ENCODE results near the gene MOV10L1.

Gene MOV10L1

DNA sequence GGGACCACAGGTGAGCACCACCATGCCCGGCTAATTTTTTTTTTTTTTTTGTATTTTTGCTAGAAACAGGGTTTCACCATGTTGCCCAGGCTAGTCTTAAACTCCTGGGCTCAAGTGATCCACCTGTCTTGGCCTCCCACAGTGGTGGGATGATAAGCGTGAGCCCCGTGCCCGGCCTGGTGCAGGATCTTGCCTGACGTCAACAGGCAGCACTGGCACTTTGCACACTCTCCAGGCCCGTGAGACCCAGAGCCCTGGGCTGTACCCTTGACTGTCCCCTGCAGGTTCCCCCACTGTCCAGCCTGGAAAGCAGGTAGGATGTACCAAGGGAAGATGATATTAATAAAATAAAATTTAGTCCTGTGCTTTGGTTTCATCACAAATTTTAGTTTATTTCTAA lies 51.7 kb downstream of the MOV10L1 start:
- DNase-seq: no peak

DNA sequence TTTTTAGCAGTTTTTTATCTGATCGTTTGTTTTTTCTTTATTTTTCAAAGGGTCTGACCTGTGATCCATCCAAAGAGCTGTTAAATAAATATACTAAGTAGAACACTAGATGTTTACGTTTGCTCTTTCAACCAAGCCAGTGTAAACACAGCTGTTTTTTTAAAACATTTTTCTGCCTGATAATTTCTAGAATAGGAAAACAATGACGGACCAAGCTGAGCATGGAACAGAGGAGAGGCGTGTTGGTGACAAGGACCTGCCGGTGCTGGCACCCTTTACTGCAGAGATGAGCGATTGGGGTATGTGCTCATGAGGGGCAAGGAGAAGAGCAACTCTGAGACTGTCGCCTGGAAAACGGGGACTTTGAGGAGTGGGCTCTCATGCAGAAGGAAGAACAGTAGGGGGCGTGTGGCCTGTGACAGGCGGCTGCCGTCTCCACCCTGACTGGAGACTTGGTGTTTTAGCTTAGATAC lies 52.1 kb downstream of the MOV10L1 start:
- no peak for DNase-seq

DNA sequence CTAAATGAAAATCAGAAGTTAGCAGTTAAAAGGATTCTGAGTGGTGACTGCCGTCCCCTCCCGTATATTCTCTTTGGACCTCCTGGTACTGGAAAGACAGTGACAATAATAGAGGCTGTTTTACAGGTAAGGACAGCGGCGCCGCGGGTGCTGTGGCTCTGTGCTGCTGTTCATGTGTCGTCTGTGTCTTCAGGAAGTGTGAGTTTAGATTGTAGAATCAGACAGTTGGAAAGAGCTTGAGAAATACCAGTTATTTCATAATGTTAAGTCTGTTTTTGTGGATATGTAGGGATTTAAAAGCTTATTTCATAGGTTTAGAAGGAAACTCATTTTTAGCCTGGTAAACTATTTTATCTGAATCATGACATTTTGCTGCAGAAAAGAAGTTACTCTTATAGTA lies 53.3 kb downstream of the MOV10L1 start:
- peak; percentile 58 to 66 for DNase-seq

DNA sequence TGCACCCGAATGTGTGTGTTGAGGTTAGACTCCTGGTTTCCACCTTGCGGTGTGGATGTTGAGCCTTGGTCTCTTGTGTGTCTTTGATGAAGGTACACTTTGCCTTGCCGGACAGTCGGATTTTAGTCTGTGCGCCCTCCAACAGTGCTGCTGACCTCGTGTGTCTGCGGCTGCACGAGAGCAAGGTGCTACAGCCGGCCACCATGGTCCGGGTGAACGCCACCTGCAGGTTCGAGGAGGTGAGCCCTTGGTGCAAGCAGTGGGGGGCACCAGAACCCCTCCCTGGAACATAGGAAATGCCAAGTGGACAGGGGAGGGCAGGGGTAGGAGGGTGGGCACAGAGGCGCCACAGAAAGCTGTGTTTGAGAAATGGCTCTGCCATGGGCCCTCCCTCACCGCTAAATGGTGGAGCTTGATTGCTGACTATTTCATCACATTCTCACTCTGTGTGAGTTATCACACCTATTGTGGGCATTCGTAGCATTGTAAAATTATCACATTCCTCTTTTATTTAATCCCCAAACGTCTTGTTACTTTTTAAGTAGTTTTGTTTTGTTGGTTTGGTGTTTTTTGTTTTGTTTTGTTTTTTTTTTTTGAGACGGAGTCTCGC lies 54.3 kb downstream of the MOV10L1 start:
- no peak for DNase-seq

DNA sequence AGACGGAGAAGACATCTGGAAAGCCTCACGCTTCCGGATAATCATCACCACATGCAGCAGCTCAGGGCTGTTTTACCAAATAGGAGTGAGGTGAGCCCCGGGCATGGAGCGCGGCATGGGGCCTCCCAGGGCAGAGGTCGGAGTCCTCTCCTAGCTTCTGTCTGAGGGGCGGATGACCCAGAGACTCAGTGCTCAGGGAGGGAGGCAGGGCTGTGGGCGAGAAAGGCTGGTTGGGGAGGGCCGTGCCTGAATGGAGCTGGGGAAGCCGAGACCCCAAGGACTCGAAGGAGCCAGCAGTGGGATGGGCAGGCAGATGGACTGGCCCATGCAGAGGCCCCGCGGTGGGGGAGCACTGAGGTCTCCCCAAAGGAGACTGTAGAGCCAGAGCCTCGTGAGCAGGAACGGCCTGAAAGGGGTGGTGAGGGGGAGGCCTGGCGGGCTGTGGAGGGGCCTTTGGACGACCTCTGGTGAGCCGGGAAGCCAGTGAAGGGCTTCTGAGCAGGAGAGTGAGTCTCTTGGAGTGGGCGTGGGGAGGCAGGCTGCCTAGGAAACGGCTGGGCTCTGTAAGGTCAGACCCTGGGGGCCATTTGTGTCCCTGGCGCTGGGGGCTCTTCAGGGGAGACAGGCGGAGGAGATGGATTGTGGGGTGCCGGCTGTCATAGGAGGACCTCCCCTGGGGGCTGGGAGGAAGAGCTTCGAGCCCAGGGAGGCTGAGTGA lies 56.1 kb downstream of the MOV10L1 start:
- DNase-seq: no peak

DNA sequence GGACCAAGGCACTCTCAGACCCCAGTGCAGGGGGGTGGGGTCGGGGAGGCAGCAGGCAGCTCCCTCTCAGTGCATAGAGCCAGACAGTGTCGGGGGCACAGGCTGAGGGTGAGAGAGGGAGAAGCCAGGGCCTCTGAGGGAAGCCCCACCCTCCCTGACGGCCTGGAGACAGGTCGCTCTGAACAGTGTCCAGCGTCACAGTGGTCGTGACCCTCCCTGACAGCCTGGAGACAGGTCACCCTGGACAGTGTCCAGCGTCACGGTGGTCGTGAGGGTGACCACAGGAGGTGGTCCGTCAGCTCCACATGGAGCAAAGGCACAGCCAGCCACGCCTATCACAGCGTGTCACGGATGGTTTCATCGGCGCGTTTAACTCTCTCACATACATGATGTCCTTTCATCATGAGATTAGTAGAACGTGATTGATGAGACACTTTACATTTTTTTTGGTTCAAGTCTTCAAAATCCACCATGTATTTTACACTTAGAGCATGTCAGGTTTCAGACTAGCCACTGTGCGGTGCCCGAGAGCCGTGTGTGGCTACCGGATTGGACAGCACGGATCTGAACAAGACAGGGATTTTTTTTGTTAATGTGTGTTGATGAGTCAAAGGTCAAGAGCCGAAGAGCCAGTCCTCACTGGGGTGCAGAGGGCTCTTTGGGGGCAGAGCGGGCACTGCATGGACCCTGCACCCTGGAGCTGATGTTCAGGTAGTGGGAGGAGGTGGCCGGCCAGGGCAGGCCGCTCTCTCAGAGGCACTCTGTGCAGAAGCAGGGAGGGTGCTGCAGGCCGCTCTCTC lies 56.8 kb downstream of the MOV10L1 start:
- no peak for DNase-seq

DNA sequence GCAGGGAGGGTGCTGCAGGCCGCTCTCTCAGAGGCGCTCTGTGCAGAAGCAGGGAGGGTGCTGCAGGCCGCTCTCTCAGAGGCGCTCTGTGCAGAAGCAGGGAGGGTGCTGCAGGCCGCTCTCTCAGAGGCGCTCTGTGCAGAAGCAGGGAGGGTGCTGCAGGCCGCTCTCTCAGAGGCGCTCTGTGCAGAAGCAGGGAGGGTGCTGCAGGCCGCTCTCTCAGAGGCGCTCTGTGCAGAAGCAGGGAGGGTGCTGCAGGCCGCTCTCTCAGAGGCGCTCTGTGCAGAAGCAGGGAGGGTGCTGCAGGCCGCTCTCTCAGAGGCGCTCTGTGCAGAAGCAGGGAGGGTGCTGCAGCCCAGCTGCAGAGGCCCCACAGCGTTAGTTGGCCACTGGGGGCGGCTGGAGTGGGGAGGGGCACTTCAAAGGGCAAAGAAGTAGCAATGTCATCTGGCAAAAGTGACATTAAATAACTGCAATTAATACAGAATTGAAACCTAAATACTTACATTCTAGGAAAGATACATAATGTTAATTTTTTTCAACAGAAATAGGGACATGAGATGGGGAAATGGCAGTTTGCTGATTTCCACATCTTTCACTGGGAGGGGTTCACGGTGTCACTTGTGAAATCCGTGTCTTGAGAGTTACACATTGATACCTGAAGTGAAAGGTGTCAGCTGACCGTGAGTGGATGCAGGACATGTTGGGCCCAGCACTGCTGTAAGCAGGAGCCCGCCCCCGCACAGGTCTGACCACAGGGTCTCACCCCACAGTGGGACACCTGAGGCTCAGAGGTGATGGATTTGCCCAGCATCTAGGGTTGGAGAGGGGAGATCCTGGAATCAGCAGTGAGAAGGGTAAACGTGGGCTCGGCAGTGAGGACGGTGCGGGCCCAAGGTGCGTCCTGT lies 57.7 kb downstream of the MOV10L1 start:
- DNase-seq: peak; percentile 45 to 60

DNA sequence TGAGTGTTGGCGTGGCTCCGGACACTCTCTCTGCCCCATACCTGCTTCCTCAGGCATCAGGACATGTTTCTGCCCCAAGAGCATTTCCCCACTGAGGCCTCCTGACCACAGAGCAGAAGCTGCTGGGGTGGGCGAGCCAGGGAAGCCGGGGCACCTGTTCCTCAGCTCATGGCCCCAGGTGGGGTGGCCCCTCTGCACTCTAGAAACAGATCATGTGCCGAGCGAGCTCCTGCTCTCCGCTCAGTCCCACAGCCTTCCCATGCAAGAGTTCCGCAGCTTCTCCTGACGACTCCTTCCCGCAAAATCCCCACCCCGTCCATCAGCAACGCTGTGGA lies 58.3 kb downstream of the MOV10L1 start:
- DNase-seq: no peak

DNA sequence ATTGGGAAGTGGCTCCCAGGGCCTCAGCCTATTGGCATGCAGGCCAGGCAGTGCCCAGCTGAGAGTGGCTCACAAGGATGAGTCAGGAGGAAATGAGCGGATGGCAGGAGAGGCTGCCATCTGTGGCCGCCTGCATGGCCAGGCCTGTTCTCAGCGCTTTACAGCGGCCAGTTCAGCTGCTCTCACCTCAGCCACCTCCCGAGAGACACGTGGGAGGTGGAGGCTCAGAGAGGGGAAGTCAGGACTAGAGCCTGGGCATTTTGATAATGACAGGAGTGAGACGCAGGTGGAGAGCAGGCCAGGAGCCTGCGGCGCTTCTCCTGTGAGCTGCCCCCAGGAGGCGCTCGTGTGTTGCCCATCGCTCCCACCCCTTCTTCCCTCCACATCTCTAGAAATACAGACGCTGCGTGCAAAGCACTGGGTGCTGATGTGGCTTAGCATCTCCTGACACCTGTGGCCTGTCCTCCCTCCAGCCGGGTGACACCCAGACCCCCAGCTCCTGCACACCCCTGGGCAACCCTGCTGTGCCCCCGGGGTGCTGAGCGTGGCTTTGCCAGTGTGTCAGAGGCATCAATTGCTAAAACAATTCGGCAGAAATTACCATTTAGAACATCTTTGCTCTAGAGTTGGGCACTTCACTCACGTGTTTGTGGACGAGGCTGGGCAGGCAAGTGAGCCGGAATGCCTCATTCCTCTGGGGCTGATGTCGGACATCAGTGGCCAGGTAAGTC lies 59.4 kb downstream of the MOV10L1 start:
- peak; percentile 73 to 77 for DNase-seq

DNA sequence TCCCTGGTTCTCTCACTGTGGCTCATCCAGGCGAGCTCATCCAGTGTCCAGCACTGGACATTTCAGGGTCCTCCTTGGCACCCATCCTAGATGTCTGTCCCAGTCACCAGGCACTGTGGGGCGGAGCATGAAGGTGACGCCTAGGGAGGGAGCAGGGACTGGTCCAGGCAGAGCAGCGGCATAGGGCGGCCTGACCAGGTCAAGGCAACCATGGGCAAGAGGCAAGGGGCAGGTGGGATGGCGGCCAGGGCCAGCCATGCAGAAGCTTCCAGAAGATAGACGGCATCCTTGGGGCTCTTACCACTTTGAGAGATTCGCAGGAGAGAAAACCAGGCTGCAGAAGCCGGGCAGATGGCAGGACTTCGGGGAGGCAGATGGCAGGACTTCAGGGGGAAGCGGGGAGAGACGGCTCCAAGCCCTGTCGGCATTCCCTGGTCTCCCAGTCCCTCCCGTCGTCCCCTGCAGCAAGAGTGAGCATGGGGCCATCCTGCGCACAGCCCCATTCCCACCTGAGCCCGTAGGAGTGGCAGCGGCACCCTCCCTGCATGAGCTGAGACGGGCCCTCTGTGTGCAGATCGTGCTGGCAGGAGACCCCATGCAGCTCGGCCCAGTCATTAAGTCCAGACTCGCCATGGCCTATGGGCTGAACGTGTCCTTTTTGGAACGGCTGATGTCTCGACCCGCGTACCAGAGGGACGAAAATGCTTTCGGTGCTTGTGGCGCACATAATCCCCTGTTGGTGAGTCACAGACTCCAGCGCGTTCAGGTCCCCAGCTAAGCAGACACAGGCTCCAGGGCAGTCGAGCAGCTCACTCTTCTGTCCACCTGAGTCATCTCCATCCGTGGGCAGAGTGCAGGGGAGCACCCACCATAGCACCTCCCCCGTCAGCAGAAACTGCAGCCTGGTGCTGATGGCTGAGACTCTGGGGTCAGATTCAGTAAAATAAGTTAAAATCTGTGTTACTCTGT lies 60.6 kb downstream of the MOV10L1 start:
- no peak for DNase-seq

DNA sequence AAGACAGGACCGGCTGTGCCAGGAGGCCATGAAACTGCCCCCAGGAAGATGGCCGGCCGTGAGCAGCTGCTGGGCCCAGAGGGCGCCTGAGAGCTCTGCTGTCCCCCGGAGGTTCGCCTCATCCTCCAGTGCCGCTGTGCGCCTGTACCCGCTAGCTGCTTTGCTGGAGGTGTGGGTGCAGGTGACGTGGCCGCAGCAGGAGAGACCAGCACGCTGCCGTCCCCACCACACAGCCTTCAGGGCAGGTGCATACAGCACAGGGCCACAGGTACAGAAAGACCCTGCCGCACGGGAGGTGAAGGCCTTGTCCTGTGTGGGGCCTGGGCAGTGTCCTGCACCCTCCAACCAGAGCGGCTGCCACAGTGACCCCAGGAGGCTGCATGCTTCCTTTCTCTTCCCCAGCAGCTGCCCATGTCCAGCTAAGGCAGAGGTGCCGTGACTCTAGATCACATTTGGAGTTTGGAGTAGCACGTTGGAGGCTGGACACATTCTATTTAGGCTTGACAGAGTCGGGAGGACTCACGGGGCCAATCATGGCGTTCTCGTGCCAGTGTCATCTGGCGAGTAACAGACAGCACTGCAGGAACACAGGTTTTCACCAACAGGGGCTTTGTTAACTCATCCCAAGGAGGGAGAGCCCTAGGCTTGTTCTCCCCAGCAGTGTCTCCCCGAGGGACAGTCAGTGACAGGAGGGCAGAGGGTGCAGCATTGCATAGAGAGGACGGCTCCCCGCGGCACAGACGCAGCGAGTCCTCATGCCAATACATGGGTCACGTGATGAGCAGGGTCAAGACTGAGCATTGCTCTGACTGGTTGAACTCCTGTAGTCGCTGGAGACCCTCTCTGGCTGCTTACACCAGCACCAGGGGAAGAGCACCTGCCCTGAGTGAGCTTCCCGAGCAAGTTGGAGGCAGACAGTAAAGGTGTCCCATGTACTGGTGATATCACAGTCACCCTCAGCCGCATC lies 62.0 kb downstream of the MOV10L1 start:
- DNase-seq: no peak

DNA sequence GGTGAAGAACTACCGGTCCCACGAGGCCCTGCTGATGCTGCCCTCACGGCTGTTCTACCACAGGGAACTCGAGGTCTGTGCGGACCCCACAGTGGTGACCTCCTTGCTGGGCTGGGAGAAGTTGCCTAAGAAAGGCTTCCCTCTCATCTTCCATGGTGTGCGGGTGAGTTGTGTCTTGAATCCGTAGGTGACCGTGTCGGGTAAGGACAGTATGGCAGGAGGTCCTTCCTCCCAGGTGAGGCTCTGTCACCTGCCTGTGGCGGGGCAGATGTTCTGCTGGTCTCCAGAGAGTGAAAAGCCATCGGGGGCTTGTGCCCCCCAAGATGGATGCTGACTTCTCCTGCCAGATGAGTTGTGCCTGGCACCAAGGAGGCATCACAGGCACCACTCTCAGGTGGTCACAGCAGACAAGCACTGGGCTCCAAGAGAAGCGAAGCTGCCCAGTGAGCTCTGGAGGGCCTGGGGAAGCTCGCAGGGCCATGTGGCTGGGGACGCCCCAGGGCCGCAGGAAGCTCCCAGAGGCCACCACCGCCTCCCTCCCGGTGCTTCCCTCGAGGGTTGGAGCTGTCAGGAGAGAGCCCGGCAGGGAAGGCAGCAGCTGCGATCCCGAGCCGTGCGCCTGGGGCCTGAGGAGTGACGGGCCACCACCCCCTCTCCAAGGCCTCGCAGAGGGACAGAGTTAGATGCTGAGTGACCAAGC lies 63.4 kb downstream of the MOV10L1 start:
- DNase-seq: no peak

DNA sequence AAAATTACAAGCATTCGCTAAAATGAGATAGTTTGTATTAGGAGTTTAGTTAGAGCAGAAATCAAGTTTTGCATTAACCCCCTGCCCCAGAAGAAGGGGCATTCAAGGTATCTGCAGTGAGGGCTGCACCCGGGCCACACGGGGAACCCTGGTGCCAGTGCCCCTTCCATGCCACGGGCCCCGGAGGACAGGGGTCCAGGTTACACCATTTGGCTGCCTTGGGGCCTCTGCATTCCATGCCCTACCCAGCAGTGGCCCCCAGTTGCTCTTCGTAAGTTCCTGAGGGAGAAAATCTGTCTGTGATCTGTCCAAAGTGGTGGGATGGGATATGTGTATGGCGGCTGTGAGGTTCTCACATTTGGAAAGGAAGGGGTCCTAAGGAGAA lies 63.9 kb downstream of the MOV10L1 start:
- DNase-seq: no peak

DNA sequence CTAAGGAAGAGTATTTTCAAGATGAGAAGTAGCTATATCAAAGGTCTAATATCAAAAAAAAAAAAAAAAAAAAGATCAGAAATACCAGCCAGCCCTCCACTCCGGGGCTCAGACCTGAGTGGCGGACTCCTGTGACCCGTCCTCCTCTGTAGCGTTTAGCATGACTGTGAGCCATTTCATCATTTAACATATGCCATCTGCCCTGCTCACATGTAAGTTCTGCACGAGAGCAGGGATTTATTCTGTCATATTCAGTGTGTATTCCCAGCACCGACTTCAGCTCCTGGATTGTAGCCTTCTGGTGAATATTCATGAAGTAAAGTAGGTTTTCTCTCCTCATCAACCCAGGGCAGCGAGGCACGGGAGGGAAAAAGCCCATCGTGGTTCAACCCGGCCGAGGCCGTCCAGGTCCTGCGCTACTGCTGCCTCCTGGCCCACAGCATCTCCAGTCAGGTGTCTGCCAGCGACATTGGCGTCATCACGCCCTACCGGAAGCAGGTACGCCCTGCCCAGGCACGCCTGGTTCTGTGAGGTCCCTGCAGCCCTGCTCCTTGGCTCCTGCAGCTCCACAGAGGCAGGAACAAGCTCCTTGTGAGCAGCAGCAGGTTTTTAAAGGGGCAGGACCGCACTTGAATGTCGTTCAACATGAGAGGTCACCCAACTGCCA lies 68.0 kb downstream of the MOV10L1 start:
- no peak for DNase-seq

DNA sequence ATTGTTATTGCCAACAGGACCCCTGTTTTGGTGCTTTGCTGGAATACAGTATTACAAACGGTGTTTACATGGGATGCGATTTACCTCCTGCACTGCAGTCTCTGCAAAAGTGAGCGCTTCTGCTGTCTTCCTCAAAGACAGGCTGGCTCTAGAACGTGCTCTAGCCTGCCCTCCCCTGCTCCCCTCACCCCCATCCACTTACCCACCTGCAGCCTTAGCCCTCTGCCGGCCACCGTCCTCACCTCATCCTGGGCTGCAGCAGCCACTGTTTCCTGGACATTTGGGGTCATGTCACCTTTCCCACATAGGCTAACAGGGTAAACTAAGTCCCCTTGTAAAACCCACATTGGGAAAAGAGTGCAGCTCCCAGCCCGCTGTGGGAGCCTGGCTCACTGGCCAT lies 71.1 kb downstream of the MOV10L1 start:
- DNase-seq: no peak

DNA sequence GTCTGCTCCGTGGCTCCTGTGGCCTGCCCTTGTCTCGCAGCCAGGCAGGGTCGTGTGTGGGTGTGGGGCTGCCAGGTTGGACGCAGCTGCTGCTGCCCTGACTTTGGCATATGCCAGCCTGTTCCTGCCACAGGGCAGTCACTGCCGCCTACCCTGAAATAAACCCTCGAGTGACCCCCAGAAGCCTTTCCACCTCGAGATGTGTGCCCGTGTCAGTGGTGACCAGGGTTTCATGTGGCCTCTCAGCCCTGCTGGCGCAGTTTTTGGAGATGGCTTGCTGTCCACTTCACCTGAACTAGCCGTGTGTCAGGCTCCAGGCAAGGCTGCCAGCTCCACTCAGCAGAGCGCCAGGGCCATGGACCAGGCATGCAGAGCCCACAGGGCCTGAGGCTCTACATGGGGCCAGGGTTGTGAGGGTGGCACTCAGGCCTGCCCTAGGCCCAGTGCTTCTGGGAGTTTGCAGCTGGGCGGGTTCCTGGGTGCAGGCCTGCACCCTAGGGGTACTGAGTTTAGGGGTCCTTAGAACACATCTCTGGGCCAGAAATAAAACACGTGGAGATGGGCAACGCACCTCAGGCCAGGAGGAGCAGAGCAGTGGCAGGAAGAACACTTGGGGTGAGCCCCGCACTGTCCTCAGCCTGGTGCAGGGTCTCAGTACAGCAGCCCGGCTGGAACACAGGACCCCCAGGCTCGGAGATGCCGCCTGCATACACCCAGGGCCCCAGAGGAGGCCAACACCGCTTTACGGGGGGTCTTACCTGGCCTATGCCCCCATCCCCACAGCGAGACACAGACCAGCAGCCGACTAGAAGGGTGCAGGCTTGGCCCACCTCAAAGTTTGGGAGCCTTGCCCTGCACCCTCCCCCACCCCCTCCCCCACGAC lies 71.9 kb downstream of the MOV10L1 start:
- DNase-seq: no peak

DNA sequence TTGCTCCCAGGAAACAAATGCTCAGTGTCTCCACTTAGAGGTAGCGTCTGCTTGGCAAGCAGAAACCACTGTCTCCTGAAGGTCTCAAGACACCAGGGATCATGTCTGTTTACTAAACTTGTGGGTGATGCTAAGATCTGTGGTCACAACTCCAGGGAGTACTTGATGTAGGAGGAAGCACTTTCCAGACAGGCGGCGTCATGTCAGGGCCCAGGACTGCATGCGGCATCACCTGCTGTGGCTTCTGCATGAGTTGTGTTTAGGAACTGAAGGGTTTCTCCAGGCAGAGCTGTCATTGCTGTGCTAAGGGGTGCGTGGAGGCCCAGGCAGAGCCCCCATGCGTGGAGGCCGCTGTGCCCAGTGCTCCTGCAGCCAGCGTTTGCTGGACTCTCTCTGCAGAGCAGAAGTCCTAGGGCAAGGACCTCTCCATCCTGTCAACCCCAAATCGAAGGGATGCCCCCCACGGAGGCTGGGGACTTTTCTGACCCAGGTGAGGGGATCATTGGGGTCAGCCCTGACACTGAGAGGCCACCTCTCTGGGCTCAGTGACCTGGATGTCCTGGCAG lies 72.7 kb downstream of the MOV10L1 start:
- DNase-seq: no peak
